ENCODE results near the gene LSM14B. TPM values are rescaled to one million over a fixed set of nuclear protein-coding genes. Genes with fewer than 3 reads are reported as not detected.

The LSM14B gene
- total RNA-seq, 4 donors from 2014 or later = 28.0 to 52.5 (median 36.2) TPM

DNA sequence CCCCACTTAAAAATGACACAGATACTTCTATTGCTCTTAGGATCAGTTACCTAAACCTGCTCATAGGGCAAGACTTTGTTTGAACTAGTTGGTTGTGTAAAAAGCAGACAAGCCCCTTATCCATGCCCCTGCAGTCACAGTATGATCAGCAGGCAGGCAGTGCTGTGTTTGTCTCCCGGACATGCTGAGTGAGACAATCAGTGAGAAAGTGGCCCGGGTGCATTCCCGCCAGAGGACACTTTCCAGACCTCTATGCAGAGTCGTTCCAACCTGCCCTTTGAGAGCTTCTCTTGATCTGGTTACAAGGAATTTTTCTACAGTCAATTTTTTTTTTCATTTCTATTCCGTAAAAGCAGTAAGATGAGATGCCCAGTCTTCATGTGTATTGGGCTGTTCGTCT lies 6.2 kb downstream of the LSM14B start:
- TF ChIP-seq, protein P1, sequence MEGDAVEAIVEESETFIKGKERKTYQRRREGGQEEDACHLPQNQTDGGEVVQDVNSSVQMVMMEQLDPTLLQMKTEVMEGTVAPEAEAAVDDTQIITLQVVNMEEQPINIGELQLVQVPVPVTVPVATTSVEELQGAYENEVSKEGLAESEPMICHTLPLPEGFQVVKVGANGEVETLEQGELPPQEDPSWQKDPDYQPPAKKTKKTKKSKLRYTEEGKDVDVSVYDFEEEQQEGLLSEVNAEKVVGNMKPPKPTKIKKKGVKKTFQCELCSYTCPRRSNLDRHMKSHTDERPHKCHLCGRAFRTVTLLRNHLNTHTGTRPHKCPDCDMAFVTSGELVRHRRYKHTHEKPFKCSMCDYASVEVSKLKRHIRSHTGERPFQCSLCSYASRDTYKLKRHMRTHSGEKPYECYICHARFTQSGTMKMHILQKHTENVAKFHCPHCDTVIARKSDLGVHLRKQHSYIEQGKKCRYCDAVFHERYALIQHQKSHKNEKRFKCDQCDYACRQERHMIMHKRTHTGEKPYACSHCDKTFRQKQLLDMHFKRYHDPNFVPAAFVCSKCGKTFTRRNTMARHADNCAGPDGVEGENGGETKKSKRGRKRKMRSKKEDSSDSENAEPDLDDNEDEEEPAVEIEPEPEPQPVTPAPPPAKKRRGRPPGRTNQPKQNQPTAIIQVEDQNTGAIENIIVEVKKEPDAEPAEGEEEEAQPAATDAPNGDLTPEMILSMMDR (IDR thresholded peaks at IDR 0.05 in 4 of 5, conservative IDR thresholded peaks at IDR 0.05 in 1 of 5) = no peak
- no peak for TF ChIP-seq POLR2A (IDR thresholded peaks at IDR 0.05)
- Histone ChIP-seq H3K27me3 (no peaks in the 10 kb centered on the region), H3K27ac (no peak overlapping the region), H3K9me3 (no peaks in the 10 kb centered on the region), H3K36me3 (peaks cover 0 to 77% of the 10 kb centered on the region in 2 donors), H3K4me1 (peaks cover 14 to 19% of the 10 kb centered on the region in 2 donors), H3K4me3 (no peak overlapping the region)
- DNase-seq (no peak), ATAC-seq (no peak)
- in situ Hi-C loops (cut with MboI; ENCODE audit: low sequenced_read_pairs in 4 of 4) (loop anchor here in 2 of 4 donors (10.0 to 25.0 kb wide), 2 partner anchors 64 to 116 kb away; partner anchors contain the start of gene TAF4 (in 1 of the 2)), intact Hi-C loops (cut with DNase I; ENCODE audit: low total_unique reads) (no loop called here)

- in situ Hi-C loops (cut with MboI; ENCODE audit: low sequenced_read_pairs in 4 of 4) (loop anchor here in 2 of 4 donors (10.0 to 25.0 kb wide), 2 partner anchors 65 to 118 kb away; partner anchors contain the start of gene TAF4 (in 1 of the 2)), intact Hi-C loops (cut with DNase I; ENCODE audit: low total_unique reads) (no loop called here)
Observed at GRCh38 chr20:62129731-62130531, 7.7 kb downstream of the LSM14B start.

DNA sequence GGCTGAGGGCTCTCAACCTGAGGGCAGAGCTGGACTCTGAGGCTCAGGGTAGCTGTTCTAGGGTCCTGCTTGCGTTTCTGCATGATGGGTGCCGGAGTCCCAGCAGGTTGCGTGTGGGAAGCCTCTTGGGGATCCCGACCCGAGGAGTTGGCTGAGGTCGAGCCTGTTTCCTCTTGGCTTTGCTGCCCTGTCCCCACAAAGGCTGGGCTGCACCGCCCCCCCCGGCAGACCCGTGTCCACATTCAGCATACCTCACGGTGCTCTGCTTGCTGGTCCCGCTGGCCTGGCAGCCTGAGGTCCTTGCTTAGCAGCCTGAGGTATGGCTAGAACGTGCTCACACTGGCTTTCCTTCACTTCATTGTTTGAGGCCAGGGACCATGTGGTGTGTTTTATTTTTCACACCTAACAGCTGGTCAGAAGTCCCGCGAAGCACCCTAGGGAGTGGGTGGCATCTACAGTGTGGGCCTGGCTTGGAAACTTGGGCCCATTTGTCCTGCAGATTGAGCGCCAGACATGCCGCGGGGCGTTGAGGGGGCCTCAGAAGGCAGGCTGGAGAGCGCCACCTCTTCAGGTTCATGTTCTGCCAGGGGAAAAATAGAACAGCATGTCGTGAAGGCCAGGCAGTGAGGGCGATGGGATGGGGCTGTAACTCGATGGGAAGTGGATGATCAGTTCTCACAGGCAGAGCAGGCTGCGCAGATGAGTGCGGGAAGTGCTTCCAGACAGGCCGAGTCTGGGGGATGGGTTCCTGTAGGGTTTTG lies 9.5 kb downstream of the LSM14B start:
- Histone ChIP-seq H3K9me3 (no peaks in the 10 kb centered on the region), H3K27ac (peak overlapping the region; percentile 48 to 96 (median 72)), H3K4me1 (peaks cover 20 to 23% of the 10 kb centered on the region in 2 donors), H3K36me3 (peaks cover 0 to 81% of the 10 kb centered on the region in 2 donors), H3K4me3 (no peak overlapping the region), H3K27me3 (no peaks in the 10 kb centered on the region)
- in situ Hi-C loops (cut with MboI; ENCODE audit: low sequenced_read_pairs in 4 of 4) = loop anchor here in 2 of 4 donors (25.0 kb wide), 1 partner anchor 119 kb away; no protein-coding TSS in a partner anchor
- DNase-seq = no peak
- ATAC-seq = no peak
- intact Hi-C loops (cut with DNase I; ENCODE audit: low total_unique reads) = no loop called here
- TF ChIP-seq POLR2A (IDR thresholded peaks at IDR 0.05) = no peak
- TF ChIP-seq, protein P1 (IDR thresholded peaks at IDR 0.05 in 4 of 5, conservative IDR thresholded peaks at IDR 0.05 in 1 of 5) = no peak

More at GRCh38 chr20:62129731-62130531, 7.7 kb downstream of the LSM14B start:
- peak overlapping the region in 1 of 4 donors; percentile 19 for H3K27ac ChIP-seq
- H3K9me3 ChIP-seq = no peaks in the 10 kb centered on the region
- TF ChIP-seq, protein P1 (IDR thresholded peaks at IDR 0.05 in 4 of 5, conservative IDR thresholded peaks at IDR 0.05 in 1 of 5) = no peak
- no peak for TF ChIP-seq POLR2A (IDR thresholded peaks at IDR 0.05)
- no peak for DNase-seq
- peaks cover 0 to 81% of the 10 kb centered on the region in 2 donors for H3K36me3 ChIP-seq
- peaks cover 16 to 19% of the 10 kb centered on the region in 2 donors for H3K4me1 ChIP-seq
- no peak for ATAC-seq
- no peak overlapping the region for H3K4me3 ChIP-seq
- H3K27me3 ChIP-seq = no peaks in the 10 kb centered on the region

DNA sequence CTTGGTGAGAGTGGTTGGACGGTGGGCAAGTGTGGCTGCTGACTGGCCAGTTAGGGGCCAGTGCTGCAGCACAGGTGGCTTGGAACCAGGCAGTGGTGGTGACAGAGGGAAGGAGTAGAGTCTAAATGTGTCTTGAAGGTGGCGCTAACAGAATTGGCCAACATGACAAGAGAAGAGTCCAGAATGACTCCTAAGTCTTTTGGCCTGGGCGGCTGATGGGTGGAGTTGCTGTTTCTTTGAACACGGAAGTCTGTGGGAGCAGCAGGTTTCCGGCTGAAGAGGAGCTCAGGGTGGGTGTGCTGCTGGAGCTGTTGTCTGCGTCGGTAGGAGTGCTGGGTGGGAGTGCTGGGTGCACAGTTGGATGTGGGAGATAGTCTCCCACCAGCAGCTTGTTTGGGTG lies 10.1 kb downstream of the LSM14B start:
- Histone ChIP-seq H3K4me3 (no peak overlapping the region), H3K27me3 (no peaks in the 10 kb centered on the region), H3K27ac (peak overlapping the region; percentile 48 to 96 (median 72)), H3K9me3 (no peaks in the 10 kb centered on the region), H3K4me1 (peaks cover 20 to 23% of the 10 kb centered on the region in 2 donors), H3K36me3 (peaks cover 0 to 81% of the 10 kb centered on the region in 2 donors)
- intact Hi-C loops (cut with DNase I; ENCODE audit: low total_unique reads) (no loop called here), in situ Hi-C loops (cut with MboI; ENCODE audit: low sequenced_read_pairs in 4 of 4) (loop anchor here in 2 of 4 donors (25.0 kb wide), 1 partner anchor 120 kb away; no protein-coding TSS in a partner anchor)
- TF ChIP-seq, protein P1 (IDR thresholded peaks at IDR 0.05 in 4 of 5, conservative IDR thresholded peaks at IDR 0.05 in 1 of 5) = no peak
- TF ChIP-seq POLR2A (IDR thresholded peaks at IDR 0.05) = no peak
- ATAC-seq = peak in 1 of 2 donors; percentile 22
- DNase-seq = peak in 1 of 2 donors; percentile 45
